NCI-H2029 treated with DMSO at 0.1 percent for 48 hours (cell line): ENCODE measurements around the gene ANKRA2.
"Not testable (repeated sequence)": the region's sequence is repeated elsewhere in the genome, so short reads cannot be mapped to it uniquely, and the experiment has no call there.

Source experiments
- DNase-seq: peaks from one replicate; lab custom pipeline; 2025; lab: John Stamatoyannopoulos, UW

The ANKRA2 gene

DNA sequence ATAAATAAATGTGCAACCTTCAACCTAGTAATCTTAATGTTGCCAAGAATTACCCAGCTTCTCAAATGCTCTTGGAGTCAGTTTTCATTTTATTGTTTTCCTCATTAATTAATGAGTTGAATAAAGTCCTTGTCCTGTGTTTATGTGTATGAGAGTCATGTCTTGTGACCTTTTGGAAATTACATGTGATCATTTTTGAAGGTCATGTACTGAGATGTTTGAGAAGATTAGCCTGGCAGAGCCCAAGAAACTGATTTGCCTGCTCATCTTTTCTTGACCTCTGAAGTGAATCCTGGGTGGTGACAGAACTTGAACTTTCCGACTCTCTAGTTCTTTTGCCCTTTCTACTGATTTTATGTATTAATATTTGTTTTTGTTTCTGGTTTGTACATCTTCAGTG, 15.4 kb downstream of the ANKRA2 start:
- DNase-seq = no peak

DNA sequence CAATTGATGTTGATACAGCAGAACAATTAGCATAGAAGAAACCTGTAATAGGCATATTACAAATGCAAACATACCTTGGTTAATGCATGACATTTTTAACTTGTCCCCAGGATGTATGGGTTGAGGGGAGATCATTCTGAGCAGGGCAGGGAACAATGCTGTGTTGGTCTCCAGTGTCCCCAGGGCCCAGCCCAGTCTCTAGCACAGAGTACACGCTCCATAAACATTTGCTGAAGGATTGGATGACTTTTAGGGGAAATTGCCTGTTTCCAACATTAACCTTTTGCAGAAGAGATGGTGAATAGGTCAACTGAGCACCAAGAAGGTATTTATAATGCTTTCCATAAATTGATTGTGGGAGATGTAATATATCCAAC, 20.0 kb downstream of the ANKRA2 start:
- no peak for DNase-seq

DNA sequence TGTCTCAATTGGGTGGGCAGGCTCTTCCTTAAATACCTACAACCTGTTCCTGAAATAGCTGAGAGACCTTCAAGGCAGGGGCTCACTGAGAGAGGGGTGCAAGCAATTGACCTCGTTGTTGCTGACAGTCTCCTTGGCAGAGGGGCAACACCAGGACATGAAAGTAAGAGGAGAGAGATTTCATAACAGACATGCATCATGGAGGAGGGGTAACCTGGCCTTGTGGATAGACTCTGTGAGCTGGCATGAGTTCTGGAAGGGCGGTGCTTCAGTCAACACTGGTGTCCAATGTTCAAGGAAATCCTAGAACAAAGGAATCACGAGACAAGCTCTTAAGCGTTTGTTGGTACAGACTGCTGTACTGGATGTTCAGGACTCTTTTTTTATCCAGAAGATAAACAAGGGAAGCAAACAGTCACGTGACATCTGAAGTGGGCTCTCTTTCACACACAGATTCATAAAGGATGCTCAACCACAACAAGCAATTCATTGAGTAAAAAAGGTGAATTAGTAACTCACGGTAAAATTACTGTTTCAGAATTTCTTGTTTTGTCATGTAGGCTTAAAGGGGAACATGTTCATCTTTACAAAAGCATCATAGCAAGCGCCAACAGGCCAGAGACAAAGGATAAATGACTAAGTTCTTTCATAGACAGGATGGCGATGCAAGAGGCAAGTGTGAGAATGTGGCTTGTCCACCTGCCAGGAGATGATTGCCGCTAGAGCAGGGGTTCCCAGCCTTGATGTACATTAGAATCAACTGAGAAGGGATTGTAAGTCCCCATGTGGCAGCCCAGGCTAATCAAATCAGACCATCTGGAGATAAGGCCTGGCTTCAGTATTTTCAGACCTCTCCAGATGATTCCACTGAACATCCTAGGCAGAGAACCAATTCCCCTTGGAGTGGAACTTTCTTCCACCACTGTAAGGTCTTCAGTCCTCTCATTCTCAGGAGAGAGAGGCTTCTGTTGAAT, 20.7 kb downstream of the ANKRA2 start:
- peak; percentile 98 for DNase-seq

DNA sequence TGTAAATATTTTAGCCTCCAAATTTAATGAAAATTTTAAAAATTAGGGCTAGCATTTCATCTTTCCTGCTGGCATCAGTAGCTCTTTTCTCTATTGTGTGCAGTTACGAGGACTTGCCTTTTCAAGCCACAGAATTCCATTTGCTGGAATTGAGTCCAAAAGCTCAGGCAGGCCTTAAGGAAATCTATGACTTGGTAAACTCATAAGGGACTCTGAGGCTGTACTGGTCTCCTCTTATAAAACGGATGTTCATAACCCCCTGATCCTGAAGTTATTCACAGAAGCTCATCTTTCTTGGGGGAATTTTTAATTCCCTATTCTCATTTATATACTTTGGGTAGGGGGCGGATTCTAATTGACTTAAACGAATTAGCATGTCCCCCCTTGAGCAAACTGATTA, 23.4 kb downstream of the ANKRA2 start:
- DNase-seq = no peak

DNA sequence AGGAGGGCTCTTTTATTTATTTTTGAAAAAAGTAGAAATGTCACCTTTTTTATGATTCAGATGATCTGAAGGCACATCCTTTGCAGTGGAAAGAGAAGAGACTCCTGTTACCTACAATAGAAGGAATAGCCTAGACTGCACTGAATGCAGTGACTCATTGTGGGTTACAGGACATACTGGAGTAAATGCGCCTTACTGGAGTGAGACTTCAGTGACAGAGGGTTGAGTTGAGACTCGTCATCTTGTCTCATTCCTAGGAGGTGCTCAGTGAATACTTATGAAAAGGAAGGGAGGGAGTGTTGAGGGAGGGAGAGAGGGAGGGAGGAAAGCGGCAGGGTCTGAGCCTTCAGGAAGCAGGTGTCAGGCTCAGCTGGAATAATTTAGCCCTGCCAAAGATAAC, 25.2 kb downstream of the ANKRA2 start:
- DNase-seq = no peak

DNA sequence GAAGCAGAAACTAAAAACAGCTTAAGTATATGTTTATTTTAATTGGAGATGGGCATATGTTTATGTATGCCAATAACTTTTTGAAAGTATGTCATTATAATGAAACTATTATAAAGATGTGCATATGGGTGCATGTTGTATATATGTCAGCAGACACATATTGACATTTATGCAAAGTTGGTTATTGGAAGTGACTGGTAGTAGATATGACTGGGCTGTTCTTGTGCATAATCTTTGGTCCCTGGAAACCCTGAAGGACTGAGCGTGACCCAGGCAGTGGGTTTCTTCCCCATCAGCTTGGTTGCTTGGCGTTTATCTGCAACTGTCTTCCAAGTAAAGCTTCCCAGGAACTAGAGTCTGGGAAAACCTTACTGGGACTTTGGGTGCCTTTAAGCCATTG, 25.7 kb downstream of the ANKRA2 start:
- no peak for DNase-seq

DNA sequence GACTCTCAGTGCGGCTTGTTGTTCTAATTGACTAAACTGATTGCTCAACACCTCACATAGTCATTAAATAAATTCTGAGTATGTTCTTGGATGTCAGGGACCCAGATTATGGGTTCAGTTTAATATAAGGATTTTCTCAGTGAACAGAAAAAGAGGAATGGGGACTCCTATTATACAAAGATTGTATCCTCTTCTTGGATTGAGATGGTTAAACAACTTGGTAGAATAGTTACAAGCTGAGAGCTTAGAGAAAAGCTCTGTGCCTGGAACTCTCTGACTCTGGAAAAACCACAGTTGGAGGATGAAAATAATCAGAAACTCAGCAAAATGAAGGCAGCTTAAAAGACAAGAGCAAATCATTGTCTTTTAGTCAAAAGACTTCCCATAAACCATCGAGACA, 30.5 kb downstream of the ANKRA2 start:
- DNase-seq = no peak

DNA sequence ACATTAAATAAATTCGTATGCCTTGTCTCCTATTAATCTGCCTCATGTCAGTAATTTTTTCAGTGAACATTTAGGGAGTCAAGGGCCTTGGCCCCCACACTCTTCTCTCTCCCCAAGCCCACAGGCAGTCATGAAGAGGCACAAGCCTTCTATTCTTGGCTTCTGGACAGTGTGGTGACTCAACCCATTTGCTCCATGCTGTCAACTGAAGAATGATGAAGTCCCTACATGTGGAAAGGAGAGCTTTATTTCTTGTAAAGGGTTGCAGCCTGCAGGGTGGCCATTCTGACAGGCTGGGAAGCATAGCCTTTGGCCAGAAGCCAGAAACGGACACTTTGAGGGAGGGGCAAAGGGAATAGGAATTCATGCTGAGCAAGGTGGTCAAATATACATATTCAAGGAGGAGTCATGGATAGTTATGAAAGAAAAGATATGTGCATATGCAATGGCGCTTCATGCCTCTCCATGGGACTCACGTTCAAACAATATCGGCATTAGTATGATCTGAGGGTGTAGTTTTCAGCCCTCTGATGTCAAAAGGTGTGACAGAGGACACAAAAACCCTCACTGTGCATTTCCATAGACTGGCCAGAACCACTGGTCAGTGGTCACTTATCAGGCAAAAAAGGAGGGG, 31.3 kb downstream of the ANKRA2 start:
- no peak for DNase-seq

DNA sequence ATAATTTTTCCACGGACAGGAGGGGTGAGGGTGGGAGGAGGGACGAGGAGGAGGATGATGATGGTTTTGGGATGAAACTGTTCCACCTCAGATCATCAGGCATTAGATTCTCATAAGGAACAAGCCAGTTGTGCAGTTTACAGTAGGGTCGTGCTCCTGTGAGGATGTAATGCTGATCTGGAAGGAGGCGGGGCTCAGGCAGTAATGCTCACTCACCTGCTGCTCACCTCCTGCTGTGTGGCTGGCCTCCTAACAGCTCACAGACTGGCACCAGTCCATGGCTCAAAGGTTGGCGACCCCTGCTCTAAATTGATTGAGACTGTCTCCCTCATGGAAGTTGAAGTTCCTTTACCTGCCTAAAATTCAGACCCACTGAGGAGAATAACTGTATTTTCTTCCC, 33.2 kb downstream of the ANKRA2 start:
- no peak for DNase-seq

DNA sequence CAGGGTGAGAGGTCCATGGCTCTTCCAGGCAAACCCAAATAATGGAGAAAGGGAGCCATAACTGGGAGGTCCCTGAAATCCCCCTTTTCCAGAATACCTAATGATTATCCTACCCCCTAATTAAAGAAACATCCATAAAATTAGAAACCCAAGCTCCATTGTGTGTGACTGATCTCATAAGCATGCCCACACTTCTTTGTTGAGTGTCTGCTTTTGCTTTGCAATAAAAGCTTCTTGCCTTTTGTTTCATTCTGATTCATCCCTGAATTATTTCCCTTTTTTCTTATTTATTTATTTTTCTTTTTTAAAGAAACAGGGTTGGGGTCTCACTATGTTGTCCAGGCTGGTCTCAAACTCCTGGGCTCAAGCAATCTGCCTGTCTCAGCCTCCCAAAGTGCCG, 34.1 kb downstream of the ANKRA2 start:
- no peak for DNase-seq

DNA sequence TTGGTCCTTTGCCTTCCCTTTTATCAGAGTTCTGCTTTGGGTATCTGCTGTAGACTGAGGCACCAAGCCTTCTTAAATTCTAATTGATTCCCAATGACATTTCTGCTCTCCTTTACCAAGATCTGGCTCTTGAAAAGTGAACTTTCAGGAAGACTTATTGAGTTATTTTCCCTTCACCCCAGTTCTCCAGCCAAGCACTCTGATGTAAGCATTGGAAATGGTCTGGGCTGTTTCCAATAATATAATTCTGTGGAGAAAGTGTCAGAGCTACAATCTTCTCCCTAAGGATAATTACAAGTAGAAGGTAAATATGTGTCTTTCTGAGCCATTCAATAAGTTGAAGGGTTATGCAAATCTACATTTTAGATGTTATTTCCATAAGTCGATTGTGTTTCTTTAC, 36.4 kb downstream of the ANKRA2 start:
- DNase-seq = no peak

DNA sequence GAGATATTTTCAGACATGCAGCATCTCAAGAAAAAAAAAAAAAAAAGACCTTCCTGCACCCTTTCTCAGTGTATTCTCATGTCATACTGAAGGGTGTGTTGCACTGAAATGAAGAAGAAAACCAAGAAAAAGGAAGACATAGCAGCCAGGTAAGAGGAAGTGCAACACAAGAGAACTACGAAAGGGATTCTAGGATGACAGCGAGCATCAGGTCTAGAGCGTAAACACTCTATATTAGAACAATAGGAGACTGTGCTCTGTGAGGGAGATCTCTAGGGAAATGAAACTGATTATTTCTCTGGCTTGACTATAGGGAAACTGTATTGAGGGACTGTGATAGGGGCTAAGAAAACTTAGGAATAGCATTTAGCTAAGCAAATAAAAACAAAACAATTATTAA, 37.2 kb downstream of the ANKRA2 start:
- DNase-seq = no peak

DNA sequence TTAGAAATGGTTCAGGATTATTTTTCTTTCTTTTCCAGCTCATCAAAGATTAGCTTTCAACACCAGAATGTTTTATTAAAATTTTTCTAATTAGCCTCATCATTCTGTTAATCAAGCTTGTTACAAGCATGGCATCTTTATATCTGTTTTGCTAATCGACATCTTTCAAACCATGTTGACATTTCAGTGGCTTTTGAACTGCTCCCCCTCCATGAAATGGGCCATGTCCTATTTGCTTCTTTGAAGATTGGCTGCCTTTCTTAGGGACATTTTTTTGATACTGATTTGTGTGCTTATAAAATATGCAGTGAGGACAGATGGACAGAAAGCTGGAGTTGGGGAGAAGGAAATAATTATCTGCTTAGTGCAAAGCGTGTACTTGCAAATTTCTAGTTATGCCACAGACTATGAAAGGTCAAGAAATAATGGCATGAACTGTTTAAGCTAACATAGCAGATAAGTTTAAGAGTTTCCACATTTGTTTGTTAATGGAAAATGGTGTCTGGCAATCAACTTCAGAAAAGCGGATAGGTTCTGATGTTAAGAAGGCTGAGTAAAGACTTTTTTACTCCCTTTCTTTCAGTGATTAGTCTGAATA, 39.7 kb downstream of the ANKRA2 start:
- DNase-seq = no peak

DNA sequence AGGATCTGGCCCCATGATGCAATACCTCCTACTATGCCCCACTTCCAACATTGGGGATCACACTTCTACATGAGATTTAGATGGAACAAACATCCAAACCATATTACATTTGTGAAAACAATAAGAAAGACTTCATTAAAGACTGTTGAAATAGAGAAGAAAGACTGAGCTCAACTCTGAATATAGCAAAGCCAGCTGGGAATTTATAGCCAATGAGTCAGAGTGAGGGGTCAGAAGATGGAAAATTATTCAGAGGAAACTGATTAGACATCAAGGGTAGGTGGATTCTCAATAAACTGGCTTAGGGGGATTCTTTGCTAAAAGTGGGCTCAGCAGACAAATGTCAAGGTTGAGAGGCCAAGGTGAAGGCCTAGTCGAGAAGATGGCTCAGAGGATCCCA, 41.6 kb downstream of the ANKRA2 start:
- DNase-seq = no peak

DNA sequence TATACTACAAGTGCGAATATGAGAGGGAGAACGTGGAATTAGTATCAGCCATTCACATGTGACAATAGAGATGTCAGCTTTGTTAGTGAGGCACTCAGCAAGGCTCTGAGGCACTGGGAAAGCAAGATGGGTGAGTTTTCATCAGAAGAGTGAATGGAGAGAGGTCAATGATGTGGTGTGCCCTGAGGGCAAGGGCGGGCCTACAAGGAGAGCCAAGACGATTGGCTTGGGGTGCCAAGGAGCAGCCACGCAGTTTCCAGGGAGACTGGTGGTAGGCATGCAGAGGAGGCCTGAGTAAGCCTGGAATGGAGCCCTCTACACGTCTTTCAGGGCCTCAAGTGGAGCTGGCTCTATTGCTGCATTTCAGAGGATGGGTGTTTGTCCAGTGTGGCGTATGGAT, 42.5 kb downstream of the ANKRA2 start:
- no peak for DNase-seq

DNA sequence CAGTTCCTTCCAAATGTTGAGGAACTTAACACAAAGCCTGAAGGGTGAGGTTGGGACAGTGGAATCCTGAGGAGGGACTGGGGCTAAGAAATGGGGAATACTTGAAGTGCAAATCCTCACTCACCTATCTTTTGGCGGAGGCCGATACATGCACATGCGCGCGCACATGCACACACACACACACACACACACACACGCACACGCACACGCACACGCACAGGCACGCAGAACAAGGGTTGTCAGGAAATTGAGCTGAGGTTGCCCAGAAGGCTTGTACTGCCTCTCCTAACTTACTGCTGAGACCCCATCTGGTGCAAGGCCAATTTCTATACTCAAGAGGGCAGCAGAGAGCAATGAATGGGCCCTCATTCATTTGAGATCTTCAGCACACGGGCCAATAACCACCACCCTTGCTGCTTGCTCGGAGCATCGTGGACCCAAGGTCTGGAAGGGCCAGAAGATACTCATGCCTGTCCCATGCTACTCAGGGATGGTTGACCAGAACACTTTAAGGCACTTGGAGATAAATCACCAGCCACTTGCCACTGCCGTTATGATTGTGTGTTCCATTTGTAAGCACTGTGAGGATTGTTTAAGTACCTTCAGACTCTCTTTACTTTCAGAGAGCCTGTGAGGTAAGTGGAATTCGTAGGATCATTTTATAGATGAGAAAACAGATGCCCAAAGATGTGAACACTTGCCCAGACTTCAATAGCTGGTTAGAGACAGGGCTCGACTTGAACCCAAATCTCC, 45.7 kb downstream of the ANKRA2 start:
- DNase-seq = peak; percentile 89

DNA sequence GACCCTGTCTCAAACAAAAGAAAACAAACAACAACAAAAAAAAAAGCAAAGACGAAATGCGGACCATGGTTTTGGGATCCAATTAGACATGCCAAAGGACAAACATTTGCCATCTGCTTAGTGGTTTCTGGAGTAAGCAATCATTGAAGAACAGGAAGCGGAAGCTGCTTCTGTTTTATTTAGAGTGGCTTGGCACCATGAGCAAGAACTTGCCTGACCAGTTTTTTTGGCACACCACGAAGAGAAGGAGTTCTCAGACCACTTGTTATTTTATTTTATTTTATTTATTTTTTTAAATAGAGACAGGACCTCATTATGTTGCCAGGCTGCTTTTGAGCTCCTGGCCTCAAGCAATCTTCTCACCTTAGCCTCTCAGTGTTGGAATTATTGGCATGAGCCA, 50.2 kb downstream of the ANKRA2 start:
- DNase-seq = peak; percentile 97

DNA sequence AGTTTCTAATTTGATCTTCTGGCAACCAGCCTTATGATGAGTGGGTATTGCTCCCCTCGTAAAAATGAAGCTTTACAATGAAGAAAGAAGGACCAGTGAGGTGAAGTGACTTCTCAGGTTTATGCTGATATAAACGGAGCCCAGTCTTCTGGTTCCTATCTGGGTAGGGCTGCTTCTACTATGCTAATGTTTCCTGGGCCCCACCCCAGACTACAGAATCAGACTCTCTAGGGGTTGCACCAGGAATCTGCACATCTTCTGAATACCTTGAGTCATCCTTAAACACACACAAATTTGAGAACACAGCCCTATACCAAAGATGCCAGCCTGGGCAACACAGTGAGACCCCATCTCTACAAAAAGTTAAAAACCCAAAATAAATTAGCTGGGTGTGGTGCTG, 51.0 kb downstream of the ANKRA2 start:
- DNase-seq = no peak

DNA sequence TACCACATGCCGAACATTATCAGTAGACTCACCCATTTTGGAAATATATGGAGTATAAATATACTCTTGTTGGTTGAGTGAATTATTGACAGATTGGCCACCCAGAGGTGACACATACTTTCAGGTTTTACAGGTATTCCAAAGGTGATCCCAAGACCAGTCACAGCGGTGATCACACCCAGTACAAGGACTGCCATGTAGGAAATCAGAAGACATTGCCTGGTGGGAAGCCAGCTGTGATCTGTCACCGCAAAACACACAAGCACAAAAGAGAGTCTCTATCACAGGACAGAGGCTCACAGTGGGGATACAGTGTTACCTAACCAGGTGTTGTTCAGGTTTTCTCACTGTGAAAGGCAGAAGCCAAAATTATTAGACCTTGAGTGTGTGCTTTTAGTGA, 51.4 kb downstream of the ANKRA2 start:
- no peak for DNase-seq

DNA sequence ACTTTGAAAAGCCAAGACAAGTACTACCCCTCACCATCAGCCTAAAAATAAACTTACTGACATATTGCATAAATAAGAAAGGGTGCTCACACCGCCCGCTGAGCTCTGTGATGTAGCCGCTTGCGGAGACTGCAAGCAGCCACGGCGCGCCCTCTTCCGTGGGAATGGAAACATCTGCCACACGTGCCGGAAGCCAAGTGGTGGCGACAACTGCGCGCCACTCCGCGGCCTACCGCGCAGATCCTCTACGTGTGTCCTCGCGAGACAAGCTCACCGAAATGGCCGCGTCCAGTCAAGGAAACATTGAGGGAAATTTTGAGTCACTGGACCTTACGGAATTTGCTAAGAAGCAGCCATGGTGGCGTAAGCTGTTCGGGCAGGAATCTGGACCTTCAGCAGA, 56.9 kb downstream of the ANKRA2 start:
- DNase-seq = not testable (repeated sequence)

DNA sequence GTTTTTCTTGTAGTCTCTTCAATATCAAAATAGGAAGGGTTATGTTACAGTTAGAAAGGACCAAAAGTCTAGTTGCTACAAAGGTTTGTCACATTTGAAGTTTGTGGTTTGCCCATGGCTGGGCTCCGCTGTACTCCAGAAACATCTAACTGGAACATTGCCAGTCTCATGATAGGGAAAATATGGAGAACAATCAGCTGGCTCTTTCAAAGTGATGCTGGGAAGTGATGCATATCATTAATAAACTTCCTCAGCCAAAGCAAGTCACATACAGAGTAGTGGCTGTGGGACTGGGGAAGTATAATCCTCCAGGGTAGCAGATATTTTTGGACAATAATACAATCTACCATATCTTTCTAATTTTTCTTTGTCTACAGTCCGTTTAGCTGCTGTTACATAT, 58.4 kb downstream of the ANKRA2 start:
- no peak for DNase-seq

DNA sequence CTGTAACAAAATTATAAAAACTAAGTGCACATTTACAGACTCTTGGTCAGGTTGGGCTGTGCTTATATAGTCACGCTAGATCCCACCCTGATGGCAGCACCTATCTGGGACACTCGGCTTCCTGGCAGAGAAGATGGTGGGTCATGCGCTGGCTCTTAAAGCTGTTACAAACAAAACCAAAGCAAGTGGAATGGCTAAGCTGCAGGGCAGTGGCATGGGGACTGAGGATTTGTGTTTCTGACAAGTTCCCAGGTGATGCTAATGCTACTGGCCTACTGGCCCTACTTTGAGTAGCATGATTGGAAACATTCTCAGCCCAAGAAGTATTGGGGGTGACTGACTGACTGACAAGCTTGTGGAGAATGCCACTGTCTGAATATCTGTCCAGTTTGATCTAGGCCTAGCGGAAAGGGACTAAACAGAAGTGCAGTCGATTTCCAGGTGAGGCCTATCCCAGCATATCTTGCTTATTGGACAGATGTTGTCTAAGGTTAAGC, 58.9 kb downstream of the ANKRA2 start:
- no peak for DNase-seq
